ENCODE measurements around the gene SLC52A3.
"Not testable (repeated sequence)": the region's sequence is repeated elsewhere in the genome, so short reads cannot be mapped to it uniquely, and the experiment has no call there.

The SLC52A3 gene

DNA sequence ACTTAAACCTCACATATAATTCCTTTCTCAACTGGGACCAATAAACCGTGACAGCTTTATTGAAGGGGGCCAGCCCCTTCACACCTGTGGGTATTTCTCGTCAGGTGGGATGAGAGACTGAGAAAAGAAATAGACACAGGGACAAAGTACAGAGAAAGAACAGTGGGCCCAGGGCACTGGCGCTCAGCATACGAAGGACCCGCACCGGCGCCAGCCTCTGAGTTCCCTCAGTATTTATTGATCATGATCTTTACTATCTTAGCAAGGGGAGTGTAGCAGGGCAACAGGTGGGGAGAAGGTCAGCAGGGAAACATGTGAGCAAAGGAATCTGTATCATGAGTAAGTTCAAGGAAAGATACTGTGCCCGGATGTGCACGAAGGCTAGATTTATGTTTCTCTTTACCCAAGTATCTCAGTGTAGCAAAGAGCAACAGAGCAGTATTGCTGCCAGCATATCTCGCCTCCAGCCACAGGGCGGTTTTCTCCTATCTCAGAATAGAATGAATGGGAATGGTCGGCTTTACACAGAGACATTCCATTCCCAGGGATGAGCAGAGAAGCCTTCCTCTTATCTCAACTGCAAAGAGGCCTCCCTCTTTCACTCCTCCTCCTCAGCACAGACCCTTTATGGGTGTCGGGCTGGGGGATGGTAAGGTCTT, 43.6 kb upstream of the SLC52A3 start:
- not testable (repeated sequence) for H3K4me3 ChIP-seq (ENCODE audit: low read length)

GRCh38 chr20:805713-806112, 37.4 kb upstream of the SLC52A3 start:
- H3K4me3 ChIP-seq (ENCODE audit: low read length) = no peak overlapping the region
- H3K56ac ChIP-seq (ENCODE audit: low read length) = no peak overlapping the region
- no peak overlapping the region for H3K18ac ChIP-seq (ENCODE audit: low read length)
- no peaks in the 10 kb centered on the region for H3K36me3 ChIP-seq (ENCODE audit: control insufficient read depth, insufficient read depth, low read length)
- no peak overlapping the region for H3K4ac ChIP-seq (ENCODE audit: low read depth, low read length)
- no peak overlapping the region for H4K5ac ChIP-seq (ENCODE audit: low read length)
- no peak overlapping the region for H3K9ac ChIP-seq (ENCODE audit: low read length)
- WGBS (ENCODE audit: extremely low coverage, insufficient coverage, low lambda C conversion rate) = no CpG with 5 or more reads among the region's 1 CpG
- no peak overlapping the region for H3K4me2 ChIP-seq (ENCODE audit: low read length)
- H4K8ac ChIP-seq (ENCODE audit: low read depth, low read length) = no peak overlapping the region
- no peaks in the 10 kb centered on the region for H3K27me3 ChIP-seq (ENCODE audit: insufficient read depth, low read length, poor library complexity)
- no peak overlapping the region for H2BK120ac ChIP-seq (ENCODE audit: low read depth, low read length)
- H2BK5ac ChIP-seq (ENCODE audit: low read length) = no peak overlapping the region
- H2BK15ac ChIP-seq (replicated peaks; ENCODE audit: low read depth) = no peak overlapping the region
- H3K79me1 ChIP-seq (ENCODE audit: low read length) = no peaks in the 10 kb centered on the region
- H3K4me1 ChIP-seq (ENCODE audit: control insufficient read depth, low read depth, low read length) = no peaks in the 10 kb centered on the region
- H3K79me2 ChIP-seq (ENCODE audit: control insufficient read depth, insufficient read depth, low read length) = no peaks in the 10 kb centered on the region
- H3K23ac ChIP-seq (ENCODE audit: low read length) = no peak overlapping the region
- H2AK5ac ChIP-seq (ENCODE audit: low read length) = no peak overlapping the region
- peak; percentile 71 for DNase-seq
- no peak overlapping the region for H3K27ac ChIP-seq (ENCODE audit: low read depth, low read length)

More for the DNA sequence above, 43.6 kb upstream of the SLC52A3 start:
- H3K79me1 ChIP-seq (ENCODE audit: low read length); H3K56ac ChIP-seq (ENCODE audit: low read length); H3K4me1 ChIP-seq (ENCODE audit: control insufficient read depth, low read depth, low read length); H3K4ac ChIP-seq (ENCODE audit: low read depth, low read length); H3K9ac ChIP-seq (ENCODE audit: low read length); H3K4me2 ChIP-seq (ENCODE audit: low read length); H3K18ac ChIP-seq (ENCODE audit: low read length); H3K36me3 ChIP-seq (ENCODE audit: control insufficient read depth, insufficient read depth, low read length); H3K27me3 ChIP-seq (ENCODE audit: insufficient read depth, low read length, poor library complexity); H2BK5ac ChIP-seq (ENCODE audit: low read length); H4K5ac ChIP-seq (ENCODE audit: low read length); H4K8ac ChIP-seq (ENCODE audit: low read depth, low read length); H3K79me2 ChIP-seq (ENCODE audit: control insufficient read depth, insufficient read depth, low read length); H3K23ac ChIP-seq (ENCODE audit: low read length); H2BK15ac ChIP-seq (replicated peaks; ENCODE audit: low read depth); H2AK5ac ChIP-seq (ENCODE audit: low read length): not testable (repeated sequence)
- H3K27ac ChIP-seq (ENCODE audit: low read depth, low read length) = peak overlapping the region; percentile 66
- DNase-seq = peak; percentile 77
- no CpG with 5 or more reads among the region's 13 CpGs for WGBS (ENCODE audit: extremely low coverage, insufficient coverage, low lambda C conversion rate)
- H2BK120ac ChIP-seq (ENCODE audit: low read depth, low read length) = peak overlapping the region; percentile 67

- Histone ChIP-seq H3K23ac (ENCODE audit: low read length) (no peak overlapping the region), H3K9ac (ENCODE audit: low read length) (no peak overlapping the region), H3K36me3 (ENCODE audit: control insufficient read depth, insufficient read depth, low read length) (no peaks in the 10 kb centered on the region), H2AK5ac (ENCODE audit: low read length) (no peak overlapping the region), H3K79me1 (ENCODE audit: low read length) (no peaks in the 10 kb centered on the region), H4K5ac (ENCODE audit: low read length) (no peak overlapping the region), H2BK15ac (replicated peaks; ENCODE audit: low read depth) (no peak overlapping the region), H3K18ac (ENCODE audit: low read length) (no peak overlapping the region), H4K8ac (ENCODE audit: low read depth, low read length) (no peak overlapping the region), H3K4me3 (ENCODE audit: low read length) (no peak overlapping the region), H3K27ac (ENCODE audit: low read depth, low read length) (no peak overlapping the region), H3K56ac (ENCODE audit: low read length) (no peak overlapping the region), H3K79me2 (ENCODE audit: control insufficient read depth, insufficient read depth, low read length) (no peaks in the 10 kb centered on the region), H3K4ac (ENCODE audit: low read depth, low read length) (no peak overlapping the region), H3K4me2 (ENCODE audit: low read length) (no peak overlapping the region), H3K27me3 (ENCODE audit: insufficient read depth, low read length, poor library complexity) (no peaks in the 10 kb centered on the region), H2BK5ac (ENCODE audit: low read length) (no peak overlapping the region), H2BK120ac (ENCODE audit: low read depth, low read length) (no peak overlapping the region), H3K4me1 (ENCODE audit: control insufficient read depth, low read depth, low read length) (no peaks in the 10 kb centered on the region)
- no CpG with 5 or more reads among the region's 3 CpGs for WGBS (ENCODE audit: extremely low coverage, insufficient coverage, low lambda C conversion rate)
- DNase-seq = no peak
Observed at GRCh38 chr20:801678-802077, 33.4 kb upstream of the SLC52A3 start.

GRCh38 chr20:800026-800425, 31.7 kb upstream of the SLC52A3 start:
- not testable (repeated sequence) for H4K8ac ChIP-seq (ENCODE audit: low read depth, low read length); H3K79me2 ChIP-seq (ENCODE audit: control insufficient read depth, insufficient read depth, low read length); DNase-seq; H3K4me2 ChIP-seq (ENCODE audit: low read length); H3K4ac ChIP-seq (ENCODE audit: low read depth, low read length); H3K56ac ChIP-seq (ENCODE audit: low read length); H3K79me1 ChIP-seq (ENCODE audit: low read length); H3K4me3 ChIP-seq (ENCODE audit: low read length); H3K27me3 ChIP-seq (ENCODE audit: insufficient read depth, low read length, poor library complexity); H3K4me1 ChIP-seq (ENCODE audit: control insufficient read depth, low read depth, low read length); H3K9ac ChIP-seq (ENCODE audit: low read length); H4K5ac ChIP-seq (ENCODE audit: low read length); H3K36me3 ChIP-seq (ENCODE audit: control insufficient read depth, insufficient read depth, low read length); H2BK15ac ChIP-seq (replicated peaks; ENCODE audit: low read depth); H2AK5ac ChIP-seq (ENCODE audit: low read length); H3K18ac ChIP-seq (ENCODE audit: low read length); H2BK120ac ChIP-seq (ENCODE audit: low read depth, low read length); H3K27ac ChIP-seq (ENCODE audit: low read depth, low read length); H3K23ac ChIP-seq (ENCODE audit: low read length); H2BK5ac ChIP-seq (ENCODE audit: low read length)
- no CpG with 5 or more reads among the region's 7 CpGs for WGBS (ENCODE audit: extremely low coverage, insufficient coverage, low lambda C conversion rate)

- H3K27ac ChIP-seq (ENCODE audit: low read depth, low read length); H3K4me3 ChIP-seq (ENCODE audit: low read length); H4K5ac ChIP-seq (ENCODE audit: low read length); H3K36me3 ChIP-seq (ENCODE audit: control insufficient read depth, insufficient read depth, low read length); H3K79me1 ChIP-seq (ENCODE audit: low read length); H2BK15ac ChIP-seq (replicated peaks; ENCODE audit: low read depth); H2AK5ac ChIP-seq (ENCODE audit: low read length); H3K18ac ChIP-seq (ENCODE audit: low read length); H3K56ac ChIP-seq (ENCODE audit: low read length); H3K4ac ChIP-seq (ENCODE audit: low read depth, low read length); H3K27me3 ChIP-seq (ENCODE audit: insufficient read depth, low read length, poor library complexity); H2BK5ac ChIP-seq (ENCODE audit: low read length); H3K4me1 ChIP-seq (ENCODE audit: control insufficient read depth, low read depth, low read length); H3K4me2 ChIP-seq (ENCODE audit: low read length); H2BK120ac ChIP-seq (ENCODE audit: low read depth, low read length); H3K23ac ChIP-seq (ENCODE audit: low read length); H3K9ac ChIP-seq (ENCODE audit: low read length); H3K79me2 ChIP-seq (ENCODE audit: control insufficient read depth, insufficient read depth, low read length); DNase-seq; H4K8ac ChIP-seq (ENCODE audit: low read depth, low read length): not testable (repeated sequence)
- no CpG with 5 or more reads among the region's 5 CpGs for WGBS (ENCODE audit: extremely low coverage, insufficient coverage, low lambda C conversion rate)
Observed at GRCh38 chr20:798746-799145, 30.4 kb upstream of the SLC52A3 start.

GRCh38 chr20:796921-797320, 28.6 kb upstream of the SLC52A3 start:
- H2BK120ac ChIP-seq (ENCODE audit: low read depth, low read length) = no peak overlapping the region
- H2BK5ac ChIP-seq (ENCODE audit: low read length) = no peak overlapping the region

More at GRCh38 chr20:796921-797320, 28.6 kb upstream of the SLC52A3 start:
- no peak overlapping the region for H3K4me3 ChIP-seq (ENCODE audit: low read length)
- H3K79me1 ChIP-seq (ENCODE audit: low read length) = no peaks in the 10 kb centered on the region
- H3K4ac ChIP-seq (ENCODE audit: low read depth, low read length) = no peak overlapping the region
- H3K23ac ChIP-seq (ENCODE audit: low read length) = no peak overlapping the region
- H3K4me1 ChIP-seq (ENCODE audit: control insufficient read depth, low read depth, low read length) = no peaks in the 10 kb centered on the region
- no peak overlapping the region for H3K27ac ChIP-seq (ENCODE audit: low read depth, low read length)
- DNase-seq = no peak
- H3K9ac ChIP-seq (ENCODE audit: low read length) = no peak overlapping the region
- H4K5ac ChIP-seq (ENCODE audit: low read length) = no peak overlapping the region
- H2AK5ac ChIP-seq (ENCODE audit: low read length) = no peak overlapping the region
- H3K36me3 ChIP-seq (ENCODE audit: control insufficient read depth, insufficient read depth, low read length) = no peaks in the 10 kb centered on the region
- H2BK15ac ChIP-seq (replicated peaks; ENCODE audit: low read depth) = no peak overlapping the region
- no peaks in the 10 kb centered on the region for H3K79me2 ChIP-seq (ENCODE audit: control insufficient read depth, insufficient read depth, low read length)
- no peak overlapping the region for H4K8ac ChIP-seq (ENCODE audit: low read depth, low read length)
- no peak overlapping the region for H3K18ac ChIP-seq (ENCODE audit: low read length)
- no peak overlapping the region for H3K4me2 ChIP-seq (ENCODE audit: low read length)
- H3K56ac ChIP-seq (ENCODE audit: low read length) = no peak overlapping the region
- H3K27me3 ChIP-seq (ENCODE audit: insufficient read depth, low read length, poor library complexity) = no peaks in the 10 kb centered on the region
- no CpG with 5 or more reads among the region's 3 CpGs for WGBS (ENCODE audit: extremely low coverage, insufficient coverage, low lambda C conversion rate)
